Keratinocyte (primary cell): ENCODE results near the gene EIF3A. TPM values are rescaled to one million over a fixed set of nuclear protein-coding genes. Genes with fewer than 3 reads are reported as not detected.

Experiments
- DNase-seq: peaks from one replicate; pipeline ENCODE4 v3.0.0-alpha.2; 2011; ENCODE audit warnings: low read depth, missing footprints, low spot score
- FAIRE-seq: peaks from 2 replicates; lab custom pipeline; 2011; peaks lifted over from hg19 to GRCh38; lab: Jason Lieb, UNC
- H2AFZ ChIP-seq: 2 replicates; pipeline ENCODE4 v1.6.0; 2012; ENCODE audit warnings: low read length, control low read depth, inconsistent platforms; ENCODE audit not compliant: control insufficient read depth
- H3K27ac ChIP-seq: 2 replicates; pipeline ENCODE4 v1.5.1; 2011; ENCODE audit warnings: low read length; ENCODE audit not compliant: control insufficient read depth, insufficient read depth
- H3K27me3 ChIP-seq: 3 replicates; pipeline ENCODE4 v1.6.0; 2011; ENCODE audit warnings: low read length; ENCODE audit not compliant: control insufficient read depth, insufficient read depth; ENCODE audit errors: extremely low read depth
- H3K36me3 ChIP-seq, 2 experiments: 2 replicates in 1 of 2; 3 replicates in 1 of 2; pipeline ENCODE4 v1.5.1; 2011; ENCODE audit warnings: low read length in 2 of 2, mild to moderate bottlenecking in 1 of 2; ENCODE audit not compliant: control insufficient read depth in 2 of 2, insufficient read depth in 2 of 2; ENCODE audit errors: extremely low read depth in 1 of 2
- H3K4me1 ChIP-seq: 3 replicates; pipeline ENCODE4 v1.5.1; 2011; ENCODE audit warnings: low read length; ENCODE audit not compliant: control insufficient read depth, insufficient read depth; ENCODE audit errors: extremely low read depth
- H3K4me2 ChIP-seq: 3 replicates; pipeline ENCODE4 v1.6.0; 2011; ENCODE audit warnings: low read depth, low read length; ENCODE audit not compliant: control insufficient read depth, insufficient read depth; ENCODE audit errors: extremely low read depth
- H3K4me3 ChIP-seq, 3 experiments: fragments of 200-600 bp in 1 of 3; sonication (generic) in 1 of 3; 2 replicates in 2 of 3; 3 replicates in 1 of 3; pipeline ENCODE4 v1.5.1; 2011 to 2016; ENCODE audit warnings: low read length in 3 of 3, mild to moderate bottlenecking in 3 of 3, control low read depth in 2 of 3, inconsistent platforms in 1 of 3, low read depth in 1 of 3, mixed read lengths in 1 of 3, mixed run types in 1 of 3, moderate library complexity in 1 of 3; ENCODE audit not compliant: control insufficient read depth in 2 of 3, insufficient read depth in 2 of 3; ENCODE audit errors: extremely low read depth in 1 of 3
- H3K79me2 ChIP-seq: 2 replicates; pipeline ENCODE4 v1.6.0; 2012; ENCODE audit warnings: low read length; ENCODE audit not compliant: control insufficient read depth, insufficient read depth
- H3K9ac ChIP-seq: 3 replicates; pipeline ENCODE4 v1.6.0; 2011; ENCODE audit warnings: low read length; ENCODE audit not compliant: control insufficient read depth, insufficient read depth; ENCODE audit errors: extremely low read depth
- H3K9me1 ChIP-seq: 3 replicates; pipeline ENCODE4 v1.6.0; 2011; ENCODE audit warnings: low read length; ENCODE audit not compliant: control insufficient read depth, insufficient read depth; ENCODE audit errors: extremely low read depth
- H3K9me3 ChIP-seq: 2 replicates; pipeline ENCODE4 v1.5.1; 2012; ENCODE audit warnings: low read depth, low read length; ENCODE audit not compliant: control insufficient read depth
- H4K20me1 ChIP-seq: 3 replicates; pipeline ENCODE4 v1.6.0; 2011; ENCODE audit warnings: low read length; ENCODE audit not compliant: control insufficient read depth, insufficient read depth; ENCODE audit errors: extremely low read depth
- CTCF ChIP-seq, 3 experiments: IDR thresholded peaks in 1 of 3; conservative IDR thresholded peaks in 1 of 3; optimal IDR thresholded peaks in 1 of 3; 2 replicates in 2 of 3; 3 replicates in 1 of 3; pipeline versions ENCODE3 to v1.5.1; 2011; ENCODE audit warnings: low read length in 3 of 3, mild to moderate bottlenecking in 3 of 3, moderate library complexity in 2 of 3, control low read depth in 1 of 3, inconsistent platforms in 1 of 3; ENCODE audit not compliant: insufficient read depth in 2 of 3; ENCODE audit errors: extremely low read depth in 1 of 3
- EZH2 ChIP-seq: IDR thresholded peaks from one replicate; pipeline ENCODE4 v1.6.1; 2012; ENCODE audit warnings: inconsistent platforms, mild to moderate bottlenecking, low read length, moderate library complexity
- dilution Hi-C: fragments of 300-500 bp; cut with MboI; formaldehyde crosslinking; loops from one replicate; pipeline ENCODE4 v1.7.0; 2020; ENCODE audit warnings: low sequenced_read_pairs; ENCODE audit not compliant: extremely low pct_ligation_motif_present
- polyA plus RNA-seq, 5 experiments: library from polyadenylated mRNA; depleted of rRNA in 3 of 5; stranded (reverse) in 3 of 5; stranded (forward) in 1 of 5; unstranded in 1 of 5; fragments of >200 nt; gene quantifications; 1 replicate in 1 of 5; 2 replicates in 3 of 5; 3 replicates in 1 of 5; pipeline versions ENCODE4 v1.2.1 to v1.2.3, GENCODE V29; 2011 to 2012; ENCODE audit warnings: missing spikeins in 2 of 5, low read depth in 1 of 5, low replicate concordance in 1 of 5

The EIF3A gene
- polyA plus RNA-seq, 1 donor (not counting 4 experiments of a cell fraction or from before 2014, with no cell fraction given) = 84.4 TPM

- no peak overlapping the region for H3K9ac ChIP-seq
- H3K27ac ChIP-seq = peak overlapping the region; percentile 8
- H3K4me1 ChIP-seq = peaks cover 37% of the 10 kb centered on the region
- peak overlapping the region; percentile 41 for H3K4me2 ChIP-seq
- no peaks in the 10 kb centered on the region for H3K9me3 ChIP-seq
- TF ChIP-seq EZH2 (no peak), CTCF (optimal IDR thresholded peaks at IDR 0.05 in 1 of 3, IDR thresholded peaks at IDR 0.05 in 1 of 3, conservative IDR thresholded peaks at IDR 0.05 in 1 of 3; ENCODE audit: extremely low read depth in 1 of 3, insufficient read depth in 2 of 3, low read length in 3 of 3) (no peak)
- peaks cover 2% of the 10 kb centered on the region for H3K9me1 ChIP-seq
- dilution Hi-C loops = loop anchor here (25.0 kb wide), 1 partner anchor 311 kb away; no protein-coding TSS in a partner anchor
- no peaks in the 10 kb centered on the region for H3K79me2 ChIP-seq
- no peak overlapping the region for H3K4me3 ChIP-seq
- H2AFZ ChIP-seq = no peak overlapping the region
- H3K36me3 ChIP-seq = no peaks in the 10 kb centered on the region
- no peaks in the 10 kb centered on the region for H3K27me3 ChIP-seq
- no peak for FAIRE-seq
- H4K20me1 ChIP-seq = no peaks in the 10 kb centered on the region
- no peak for DNase-seq
Observed at GRCh38 chr10:119023553-119023868, 57.1 kb downstream of the EIF3A start.

- TF ChIP-seq EZH2 (no peak), CTCF (optimal IDR thresholded peaks at IDR 0.05 in 1 of 3, IDR thresholded peaks at IDR 0.05 in 1 of 3, conservative IDR thresholded peaks at IDR 0.05 in 1 of 3; ENCODE audit: extremely low read depth in 1 of 3, insufficient read depth in 2 of 3, low read length in 3 of 3) (no peak)
- no peaks in the 10 kb centered on the region for H3K79me2 ChIP-seq
- peak overlapping the region; percentile 41 for H3K4me2 ChIP-seq
- dilution Hi-C loops = loop anchor here (25.0 kb wide), 1 partner anchor 311 kb away; no protein-coding TSS in a partner anchor
- H3K4me3 ChIP-seq = no peak overlapping the region
- H3K9me1 ChIP-seq = peaks cover 2% of the 10 kb centered on the region
- H3K36me3 ChIP-seq = no peaks in the 10 kb centered on the region
- DNase-seq = no peak
- no peaks in the 10 kb centered on the region for H3K9me3 ChIP-seq
- no peaks in the 10 kb centered on the region for H4K20me1 ChIP-seq
- no peaks in the 10 kb centered on the region for H3K27me3 ChIP-seq
- peaks cover 37% of the 10 kb centered on the region for H3K4me1 ChIP-seq
- peak; percentile 88 for FAIRE-seq
- H3K9ac ChIP-seq = no peak overlapping the region
- no peak overlapping the region for H2AFZ ChIP-seq
- H3K27ac ChIP-seq = peak overlapping the region; percentile 8
Observed at GRCh38 chr10:119022846-119023552, 57.6 kb downstream of the EIF3A start.
